ENCODE results near the gene TMEM178B. TPM values are rescaled to one million over a fixed set of nuclear protein-coding genes. Genes with fewer than 3 reads are reported as not detected.
A peak's percentile ranks its signal among the peaks of the same experiment; 100 is the strongest.
"Not testable (repeated sequence)": the region's sequence is repeated elsewhere in the genome, so short reads cannot be mapped to it uniquely, and the experiment has no call there.

Gene TMEM178B
- total and polyA plus RNA-seq, 2 experiments from 2014 or later, result 0.24 to 0.30 TPM

DNA sequence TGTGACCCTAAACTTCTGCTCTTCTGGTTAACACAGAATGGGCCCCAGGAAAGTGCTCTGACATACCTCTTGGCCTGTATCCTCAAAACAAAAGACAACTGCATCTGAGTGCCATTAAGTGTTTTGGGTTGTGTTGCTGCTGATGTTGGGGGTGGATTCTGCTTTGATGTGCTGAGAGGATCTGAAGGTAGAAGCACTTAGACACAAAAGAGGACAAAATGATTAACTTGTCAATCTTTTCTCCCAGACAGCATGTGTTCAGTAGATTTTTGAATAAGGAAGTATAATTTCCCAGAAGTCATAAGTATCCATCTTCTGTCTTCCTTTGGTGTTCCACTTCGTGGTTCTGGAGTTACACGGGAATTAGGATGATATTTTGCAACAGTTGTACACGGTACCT, 16.1 kb upstream of the TMEM178B start:
- H3K27me3 ChIP-seq, result no peaks in the 10 kb centered on the region

DNA sequence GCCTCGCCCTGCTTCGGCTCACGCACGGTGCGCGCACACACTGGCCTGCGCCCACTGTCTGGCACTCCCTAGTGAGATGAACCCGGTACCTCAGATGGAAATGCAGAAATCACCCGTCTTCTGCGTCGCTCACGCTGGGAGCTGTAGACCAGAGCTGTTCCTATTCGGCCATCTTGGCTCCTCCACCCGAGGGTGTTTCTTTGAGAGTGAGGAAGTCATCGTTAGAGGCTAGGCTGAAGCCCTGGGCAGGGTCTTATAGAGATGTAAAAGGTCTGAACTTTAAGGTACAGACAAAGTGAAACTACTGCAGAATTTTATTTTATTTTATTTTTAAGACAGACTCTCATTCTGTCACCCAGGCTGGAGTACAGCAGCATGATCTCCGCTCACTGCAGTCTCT, 6.0 kb upstream of the TMEM178B start:
- Histone ChIP-seq H3K4me1 (ENCODE audit: insufficient read depth) (peaks cover 14% of the 10 kb centered on the region), H3K27me3 (peaks cover 38% of the 10 kb centered on the region)
- H3K79me2 ChIP-seq; H3K9me2 ChIP-seq (replicated peaks; ENCODE audit: insufficient read depth); H3K27ac ChIP-seq; DNase-seq (ENCODE audit: low spot score); H2AFZ ChIP-seq; H3K4me3 ChIP-seq; H3K4me2 ChIP-seq; H3K9me3 ChIP-seq (ENCODE audit: low read depth); H4K20me1 ChIP-seq (ENCODE audit: insufficient read depth, poor library complexity, severe bottlenecking); H3K36me3 ChIP-seq (replicated peaks; ENCODE audit: insufficient read depth, low read depth): not testable (repeated sequence)
- 79% methylated on average over 8 of the region's 16 CpGs for WGBS (ENCODE audit: low lambda C conversion rate, missing lambda C conversion rate)

More for the DNA sequence above, 16.1 kb upstream of the TMEM178B start:
- H3K9me2 ChIP-seq (replicated peaks; ENCODE audit: insufficient read depth), result no peaks in the 10 kb centered on the region
- DNase-seq (ENCODE audit: low spot score), result no peak
- H3K36me3 ChIP-seq (replicated peaks; ENCODE audit: insufficient read depth, low read depth), result no peaks in the 10 kb centered on the region
- WGBS (ENCODE audit: low lambda C conversion rate, missing lambda C conversion rate), result 93% methylated on average over 3 of the region's 3 CpGs
- no peaks in the 10 kb centered on the region for H3K79me2 ChIP-seq
- H3K4me3 ChIP-seq, result no peak overlapping the region
- H3K27ac ChIP-seq, result no peak overlapping the region
- no peaks in the 10 kb centered on the region for H3K9me3 ChIP-seq (ENCODE audit: low read depth)
- H3K4me2 ChIP-seq, result no peak overlapping the region
- no peak overlapping the region for H2AFZ ChIP-seq
- no peaks in the 10 kb centered on the region for H3K4me1 ChIP-seq (ENCODE audit: insufficient read depth)
- no peaks in the 10 kb centered on the region for H4K20me1 ChIP-seq (ENCODE audit: insufficient read depth, poor library complexity, severe bottlenecking)
- TF ChIP-seq, protein P1, sequence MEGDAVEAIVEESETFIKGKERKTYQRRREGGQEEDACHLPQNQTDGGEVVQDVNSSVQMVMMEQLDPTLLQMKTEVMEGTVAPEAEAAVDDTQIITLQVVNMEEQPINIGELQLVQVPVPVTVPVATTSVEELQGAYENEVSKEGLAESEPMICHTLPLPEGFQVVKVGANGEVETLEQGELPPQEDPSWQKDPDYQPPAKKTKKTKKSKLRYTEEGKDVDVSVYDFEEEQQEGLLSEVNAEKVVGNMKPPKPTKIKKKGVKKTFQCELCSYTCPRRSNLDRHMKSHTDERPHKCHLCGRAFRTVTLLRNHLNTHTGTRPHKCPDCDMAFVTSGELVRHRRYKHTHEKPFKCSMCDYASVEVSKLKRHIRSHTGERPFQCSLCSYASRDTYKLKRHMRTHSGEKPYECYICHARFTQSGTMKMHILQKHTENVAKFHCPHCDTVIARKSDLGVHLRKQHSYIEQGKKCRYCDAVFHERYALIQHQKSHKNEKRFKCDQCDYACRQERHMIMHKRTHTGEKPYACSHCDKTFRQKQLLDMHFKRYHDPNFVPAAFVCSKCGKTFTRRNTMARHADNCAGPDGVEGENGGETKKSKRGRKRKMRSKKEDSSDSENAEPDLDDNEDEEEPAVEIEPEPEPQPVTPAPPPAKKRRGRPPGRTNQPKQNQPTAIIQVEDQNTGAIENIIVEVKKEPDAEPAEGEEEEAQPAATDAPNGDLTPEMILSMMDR (IDR thresholded peaks at IDR 0.05; ENCODE audit: poor library complexity), result no peak
- no peak for TF ChIP-seq EZH2 (IDR thresholded peaks at IDR 0.05; ENCODE audit: borderline replicate concordance)
- no peak for TF ChIP-seq EZH2phosphoT487 (IDR thresholded peaks at IDR 0.05; ENCODE audit: low read depth, severe bottlenecking, unreplicated experiment)

DNA sequence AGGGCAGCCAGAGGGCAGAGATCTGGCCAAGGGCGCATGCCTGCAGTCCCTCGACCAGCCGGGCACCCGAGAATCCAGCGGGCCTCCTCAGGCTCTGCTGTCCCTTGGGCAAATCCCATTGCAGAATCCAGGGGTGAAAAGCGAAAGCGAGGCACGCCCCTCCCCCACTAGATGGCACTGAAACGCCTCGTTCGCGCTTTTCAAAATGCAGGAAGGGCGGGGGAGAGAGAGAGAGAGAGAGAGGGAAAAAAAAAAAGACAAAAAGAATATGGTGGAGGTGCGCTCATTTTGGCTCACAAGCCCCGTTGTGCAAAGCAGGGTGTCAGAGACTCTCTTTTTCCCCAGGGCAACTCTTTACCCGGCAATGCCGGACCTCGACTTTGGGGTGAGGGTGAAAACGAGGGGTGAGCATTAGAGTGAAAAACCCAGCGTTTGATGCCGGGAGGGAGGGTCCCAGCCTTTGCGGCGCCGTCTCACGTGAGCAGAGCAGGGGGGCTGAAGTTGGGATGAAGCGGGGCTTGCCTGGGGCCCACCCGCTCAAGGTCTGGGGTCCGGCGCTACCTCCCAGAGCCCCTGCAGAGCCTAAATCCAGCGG, 2.5 kb upstream of the TMEM178B start:
- H3K9me3 ChIP-seq (ENCODE audit: low read depth), result no peaks in the 10 kb centered on the region
- peaks cover 20% of the 10 kb centered on the region for H3K4me1 ChIP-seq (ENCODE audit: insufficient read depth)
- H3K4me3 ChIP-seq, result no peak overlapping the region
- H3K4me2 ChIP-seq, result peak overlapping the region; percentile 94
- DNase-seq (ENCODE audit: low spot score), result peak; percentile 32
- WGBS (ENCODE audit: low lambda C conversion rate, missing lambda C conversion rate), result 4% methylated on average over 29 of the region's 30 CpGs
- no peaks in the 10 kb centered on the region for H3K9me2 ChIP-seq (replicated peaks; ENCODE audit: insufficient read depth)
- H3K36me3 ChIP-seq (replicated peaks; ENCODE audit: insufficient read depth, low read depth), result no peaks in the 10 kb centered on the region
- TF ChIP-seq EZH2 (IDR thresholded peaks at IDR 0.05; ENCODE audit: borderline replicate concordance), result no peak
- TF ChIP-seq, protein P1 (IDR thresholded peaks at IDR 0.05; ENCODE audit: poor library complexity), result peak; percentile 24
- TF ChIP-seq EZH2phosphoT487 (IDR thresholded peaks at IDR 0.05; ENCODE audit: low read depth, severe bottlenecking, unreplicated experiment), result no peak
- no peaks in the 10 kb centered on the region for H3K79me2 ChIP-seq
- H2AFZ ChIP-seq, result no peak overlapping the region
- H4K20me1 ChIP-seq (ENCODE audit: insufficient read depth, poor library complexity, severe bottlenecking), result no peaks in the 10 kb centered on the region
- no peak overlapping the region for H3K27ac ChIP-seq
- peaks cover 71% of the 10 kb centered on the region for H3K27me3 ChIP-seq

- H4K20me1 ChIP-seq (ENCODE audit: insufficient read depth, poor library complexity, severe bottlenecking), result no peaks in the 10 kb centered on the region
- peak overlapping the region; percentile 94 for H3K4me2 ChIP-seq
- H3K4me1 ChIP-seq (ENCODE audit: insufficient read depth), result peaks cover 20% of the 10 kb centered on the region
- no peaks in the 10 kb centered on the region for H3K9me3 ChIP-seq (ENCODE audit: low read depth)
- peaks cover 77% of the 10 kb centered on the region for H3K27me3 ChIP-seq
- H3K9me2 ChIP-seq (replicated peaks; ENCODE audit: insufficient read depth), result no peaks in the 10 kb centered on the region
- no peaks in the 10 kb centered on the region for H3K79me2 ChIP-seq
- H3K4me3 ChIP-seq, result no peak overlapping the region
- no peak for DNase-seq (ENCODE audit: low spot score)
- H3K27ac ChIP-seq, result no peak overlapping the region
- WGBS (ENCODE audit: low lambda C conversion rate, missing lambda C conversion rate), result 5% methylated on average over 21 of the region's 21 CpGs
- TF ChIP-seq EZH2 (IDR thresholded peaks at IDR 0.05; ENCODE audit: borderline replicate concordance) (no peak), EZH2phosphoT487 (IDR thresholded peaks at IDR 0.05; ENCODE audit: low read depth, severe bottlenecking, unreplicated experiment) (no peak)
- TF ChIP-seq, protein P1 (IDR thresholded peaks at IDR 0.05; ENCODE audit: poor library complexity), result no peak
- H3K36me3 ChIP-seq (replicated peaks; ENCODE audit: insufficient read depth, low read depth), result no peaks in the 10 kb centered on the region
- no peak overlapping the region for H2AFZ ChIP-seq
Measured at GRCh38 chr7:141071855-141072547, 1.9 kb upstream of the TMEM178B start.
